Choroid plexus epithelial cell (primary cell): ENCODE measurements around the gene FLAD1.
A peak's percentile ranks its signal among the peaks of the same experiment; 100 is the strongest.

Experiments used
- DNase-seq: peaks from one replicate; pipeline ENCODE4 v3.0.0-alpha.2; 2010; ENCODE audit warnings: low read depth
- H3K4me3 ChIP-seq: 2 replicates; pipeline ENCODE4 v1.5.1; 2011; ENCODE audit warnings: low read depth, mild to moderate bottlenecking, control low read depth, low read length, moderate library complexity
- TF ChIP-seq, protein P1 (sequence below): conservative IDR thresholded peaks from 2 replicates; pipeline ENCODE4 v1.5.1; 2011; ENCODE audit warnings: low read depth, mild to moderate bottlenecking, control low read depth, inconsistent platforms, low read length, moderate library complexity

The FLAD1 gene

DNA sequence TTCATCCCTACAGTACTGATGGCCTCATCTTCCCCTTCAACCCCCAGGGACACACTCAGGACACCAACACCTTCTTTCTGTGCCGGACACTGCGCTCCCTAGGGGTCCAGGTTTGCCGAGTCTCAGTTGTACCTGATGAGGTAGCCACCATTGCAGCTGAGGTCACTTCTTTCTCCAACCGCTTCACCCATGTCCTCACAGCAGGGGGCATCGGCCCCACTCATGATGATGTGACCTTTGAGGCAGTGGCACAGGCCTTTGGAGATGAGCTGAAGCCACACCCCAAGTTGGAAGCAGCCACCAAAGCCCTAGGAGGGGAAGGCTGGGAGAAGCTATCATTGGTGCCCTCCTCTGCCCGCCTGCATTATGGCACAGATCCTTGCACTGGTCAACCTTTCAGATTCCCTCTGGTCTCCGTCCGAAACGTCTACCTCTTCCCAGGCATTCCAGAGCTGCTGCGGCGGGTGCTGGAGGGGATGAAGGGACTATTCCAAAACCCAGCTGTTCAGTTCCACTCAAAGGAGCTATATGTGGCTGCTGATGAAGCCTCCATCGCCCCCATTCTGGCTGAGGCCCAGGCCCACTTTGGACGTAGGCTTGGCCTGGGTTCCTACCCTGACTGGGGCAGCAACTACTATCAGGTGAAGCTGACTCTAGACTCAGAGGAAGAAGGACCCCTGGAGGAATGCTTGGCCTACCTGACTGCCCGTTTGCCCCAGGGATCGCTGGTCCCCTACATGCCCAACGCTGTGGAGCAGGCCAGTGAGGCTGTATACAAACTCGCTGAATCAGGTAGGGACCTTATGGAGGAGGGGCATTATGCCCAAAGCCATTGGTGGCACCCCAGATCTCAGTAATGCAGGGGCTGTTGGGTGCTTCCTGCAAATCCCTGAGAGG, 5.2 kb downstream of the FLAD1 start:
- no peak overlapping the region for H3K4me3 ChIP-seq
- DNase-seq, result no peak
- TF ChIP-seq, protein P1, sequence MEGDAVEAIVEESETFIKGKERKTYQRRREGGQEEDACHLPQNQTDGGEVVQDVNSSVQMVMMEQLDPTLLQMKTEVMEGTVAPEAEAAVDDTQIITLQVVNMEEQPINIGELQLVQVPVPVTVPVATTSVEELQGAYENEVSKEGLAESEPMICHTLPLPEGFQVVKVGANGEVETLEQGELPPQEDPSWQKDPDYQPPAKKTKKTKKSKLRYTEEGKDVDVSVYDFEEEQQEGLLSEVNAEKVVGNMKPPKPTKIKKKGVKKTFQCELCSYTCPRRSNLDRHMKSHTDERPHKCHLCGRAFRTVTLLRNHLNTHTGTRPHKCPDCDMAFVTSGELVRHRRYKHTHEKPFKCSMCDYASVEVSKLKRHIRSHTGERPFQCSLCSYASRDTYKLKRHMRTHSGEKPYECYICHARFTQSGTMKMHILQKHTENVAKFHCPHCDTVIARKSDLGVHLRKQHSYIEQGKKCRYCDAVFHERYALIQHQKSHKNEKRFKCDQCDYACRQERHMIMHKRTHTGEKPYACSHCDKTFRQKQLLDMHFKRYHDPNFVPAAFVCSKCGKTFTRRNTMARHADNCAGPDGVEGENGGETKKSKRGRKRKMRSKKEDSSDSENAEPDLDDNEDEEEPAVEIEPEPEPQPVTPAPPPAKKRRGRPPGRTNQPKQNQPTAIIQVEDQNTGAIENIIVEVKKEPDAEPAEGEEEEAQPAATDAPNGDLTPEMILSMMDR, result no peak

DNA sequence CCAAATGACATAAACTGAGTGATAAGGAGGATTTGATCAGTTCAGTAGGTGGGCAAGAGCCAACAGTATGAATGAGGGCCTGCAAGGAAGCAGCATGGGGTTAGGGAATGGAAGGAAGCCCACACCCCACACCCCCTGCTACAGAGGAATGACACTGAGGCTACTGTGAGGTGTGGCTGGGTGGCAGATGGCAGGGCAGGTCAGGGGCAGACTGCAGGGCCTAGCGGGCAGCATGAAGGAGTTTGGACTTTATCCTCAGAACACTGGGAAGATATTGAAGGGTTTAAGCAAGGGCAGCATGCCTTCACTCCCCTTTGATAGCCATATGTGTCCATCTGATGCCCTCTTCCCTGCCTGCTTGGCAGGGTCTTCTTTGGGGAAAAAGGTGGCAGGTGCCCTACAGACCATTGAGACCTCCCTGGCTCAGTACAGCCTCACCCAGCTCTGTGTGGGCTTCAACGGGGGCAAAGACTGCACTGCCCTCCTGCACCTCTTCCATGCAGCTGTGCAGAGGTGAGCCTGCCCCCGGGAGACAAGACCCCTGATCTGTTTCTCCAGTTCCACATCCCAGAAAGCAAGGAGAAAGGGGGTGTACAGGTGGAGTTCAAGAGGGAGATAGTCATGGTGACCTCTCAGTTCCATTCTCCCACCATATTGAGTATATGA, 6.2 kb downstream of the FLAD1 start:
- no peak overlapping the region for H3K4me3 ChIP-seq
- TF ChIP-seq, protein P1, result no peak

DNA sequence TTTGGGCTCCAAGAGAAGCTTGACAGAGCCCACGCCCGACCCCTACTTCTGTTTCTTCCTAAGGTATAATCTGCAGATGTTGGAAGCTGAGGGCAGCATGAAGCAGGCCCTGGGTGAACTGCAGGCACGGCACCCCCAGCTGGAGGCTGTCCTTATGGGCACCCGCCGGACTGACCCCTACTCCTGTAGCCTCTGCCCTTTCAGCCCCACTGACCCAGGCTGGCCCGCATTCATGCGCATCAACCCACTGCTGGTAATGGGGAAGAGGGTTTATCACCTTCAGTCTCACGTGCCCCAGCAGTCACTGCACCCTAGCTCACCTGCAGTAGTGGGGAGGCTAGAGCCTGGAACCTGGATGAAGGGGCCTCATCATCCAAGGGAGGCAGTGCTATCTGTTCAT, 7.1 kb downstream of the FLAD1 start:
- TF ChIP-seq, protein P1, result no peak
- H3K4me3 ChIP-seq, result no peak overlapping the region
- DNase-seq, result no peak

More for the DNA sequence above, 6.2 kb downstream of the FLAD1 start:
- DNase-seq, result no peak

DNA sequence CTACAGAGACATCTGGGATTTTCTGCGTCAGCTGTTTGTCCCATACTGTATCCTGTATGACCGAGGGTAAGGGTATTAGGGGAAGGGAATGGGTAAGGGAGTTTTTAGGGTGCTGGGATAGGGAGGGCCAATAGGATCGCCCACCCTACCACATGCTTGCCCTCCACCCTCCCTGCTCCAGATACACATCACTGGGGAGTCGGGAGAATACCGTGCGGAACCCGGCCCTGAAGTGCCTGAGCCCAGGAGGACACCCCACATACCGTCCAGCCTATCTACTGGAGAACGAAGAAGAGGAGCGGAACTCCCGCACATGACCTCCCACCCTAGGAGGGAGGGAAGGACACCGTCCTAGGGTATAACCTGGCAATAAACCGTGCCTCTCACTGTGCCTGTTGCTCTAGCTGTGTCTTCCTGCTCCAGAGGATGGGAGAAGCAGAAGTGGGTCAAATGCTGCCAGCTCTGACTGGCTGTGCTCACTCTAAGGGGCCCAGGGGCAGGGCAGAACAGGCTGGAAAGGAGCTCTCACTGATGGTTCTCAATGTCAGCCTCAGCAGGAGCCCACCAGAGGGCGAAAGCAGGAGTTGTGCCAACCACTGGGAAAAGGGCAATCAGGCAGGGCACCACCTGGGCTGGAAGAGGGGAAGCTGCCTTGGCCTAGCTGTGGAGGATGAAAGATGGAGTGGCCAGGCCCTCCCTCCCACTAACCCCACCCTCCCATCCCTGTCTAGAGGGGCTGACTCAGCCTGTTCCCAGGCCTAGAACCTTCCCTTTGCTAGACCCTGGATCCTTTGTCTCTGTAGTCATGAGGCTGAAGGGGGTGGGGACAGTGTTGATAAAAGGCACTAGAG, 9.8 kb downstream of the FLAD1 start:
- DNase-seq, result peak; percentile 50
- TF ChIP-seq, protein P1, result peak; percentile 34

DNA sequence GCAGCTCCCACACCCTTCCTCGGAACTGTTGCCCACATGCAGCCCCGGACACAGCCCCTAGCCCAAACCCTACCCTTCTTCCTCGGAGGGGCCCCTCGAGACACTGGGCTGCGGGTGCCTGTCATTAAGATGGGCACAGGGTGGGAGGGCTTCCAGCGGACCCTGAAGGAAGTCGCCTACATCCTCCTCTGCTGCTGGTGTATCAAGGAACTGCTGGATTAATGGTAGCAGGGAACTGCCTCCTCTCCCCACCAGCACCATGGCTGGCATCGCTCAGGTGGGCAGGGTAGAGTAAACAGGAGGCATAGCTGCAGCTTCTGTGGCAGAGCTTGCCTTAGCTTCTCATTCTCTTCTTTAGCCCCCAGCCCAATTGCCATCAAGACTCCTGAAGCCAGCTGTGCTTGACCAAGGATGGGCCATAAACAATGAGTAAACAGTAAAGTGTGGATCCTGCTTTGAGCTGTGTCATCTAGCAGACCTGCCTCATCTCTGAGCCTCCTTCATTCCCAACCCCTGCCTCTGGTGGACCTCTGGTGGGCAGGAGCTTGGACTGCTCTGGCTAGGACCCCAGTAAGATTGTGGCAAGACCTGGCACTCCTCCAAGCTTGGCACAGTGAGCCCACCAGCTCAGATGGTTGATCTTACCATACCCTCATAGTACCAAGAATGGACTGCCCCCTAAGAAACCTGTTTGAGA, 10.6 kb downstream of the FLAD1 start, which contains the start of gene LENEP:
Gene LENEP (plus strand): TSS at position 15 of the 697 bp plus-strand sequence. CDS start 22 bp downstream, at position 37.
- no peak for DNase-seq
- H3K4me3 ChIP-seq, result no peak within 1 kb of the TSS
- TF ChIP-seq, protein P1, result no peak

More for the DNA sequence above, 9.8 kb downstream of the FLAD1 start:
- H3K4me3 ChIP-seq, result no peak overlapping the region

DNA sequence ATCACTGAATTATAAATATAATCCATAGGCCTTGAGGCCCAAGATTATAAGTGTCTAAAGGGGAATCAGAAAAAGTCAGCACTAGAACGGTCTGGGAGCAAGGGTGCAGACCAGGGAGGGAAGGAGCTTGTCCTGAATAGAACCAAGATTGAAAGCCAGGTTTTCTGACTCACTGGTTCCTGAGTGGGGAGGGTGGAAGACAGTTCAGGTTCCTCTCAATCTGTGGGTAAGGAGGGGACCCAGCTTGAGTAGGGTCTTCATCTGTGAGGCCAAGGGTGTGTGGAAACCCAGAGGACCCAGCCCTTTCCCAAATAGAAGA, 11.1 kb downstream of the FLAD1 start:
- no peak overlapping the region for H3K4me3 ChIP-seq
- TF ChIP-seq, protein P1, result no peak
- DNase-seq, result no peak
